HG02943 (cell line): ENCODE measurements around the gene SMIM22.

Source experiments
- ATAC-seq: cut with Tn5 transposase; IDR thresholded peaks from one replicate; pipeline ENCODE4 v1.9.1; 2021; ENCODE audit warnings: mild to moderate bottlenecking, low read depth, moderate library complexity; ENCODE audit not compliant: unreplicated experiment

SMIM22 gene

GRCh38 chr16:4813251-4814003 lies 18.3 kb downstream of the SMIM22 start:
- ATAC-seq, result no peak

GRCh38 chr16:4814046-4814445 lies 18.9 kb downstream of the SMIM22 start:
- no peak for ATAC-seq

- no peak for ATAC-seq
Measured at GRCh38 chr16:4814542-4815173, 19.5 kb downstream of the SMIM22 start.

- ATAC-seq, result no peak
Measured at GRCh38 chr16:4820652-4821051, 25.5 kb downstream of the SMIM22 start.

GRCh38 chr16:4825196-4825595 lies 30.0 kb downstream of the SMIM22 start:
- ATAC-seq, result no peak

- no peak for ATAC-seq
Measured at GRCh38 chr16:4826526-4826925, 31.4 kb downstream of the SMIM22 start.

- no peak for ATAC-seq
Measured at GRCh38 chr16:4826980-4827379, 31.8 kb downstream of the SMIM22 start.

- ATAC-seq, result no peak
Measured at GRCh38 chr16:4828567-4829321, 33.6 kb downstream of the SMIM22 start.

- no peak for ATAC-seq
Measured at GRCh38 chr16:4830408-4830807, 35.2 kb downstream of the SMIM22 start.

GRCh38 chr16:4831616-4832015 lies 36.4 kb downstream of the SMIM22 start:
- no peak for ATAC-seq

- ATAC-seq, result no peak
Measured at GRCh38 chr16:4832698-4833343, 37.7 kb downstream of the SMIM22 start.

GRCh38 chr16:4833584-4833983 lies 38.4 kb downstream of the SMIM22 start:
- no peak for ATAC-seq

- ATAC-seq, result no peak
Measured at GRCh38 chr16:4836727-4837126, 41.6 kb downstream of the SMIM22 start.

- ATAC-seq, result no peak
Measured at GRCh38 chr16:4837733-4838501, 42.7 kb downstream of the SMIM22 start.

GRCh38 chr16:4839942-4840341 lies 44.8 kb downstream of the SMIM22 start:
- no peak for ATAC-seq

GRCh38 chr16:4840984-4841383 lies 45.8 kb downstream of the SMIM22 start:
- ATAC-seq, result no peak
